Tibial nerve (tissue), 4 donors: Measurements from ENCODE around the gene PRPF19. TPM values are rescaled to one million over a fixed set of nuclear protein-coding genes. Genes with fewer than 3 reads are reported as not detected.
A peak's percentile ranks its signal among the peaks of the same experiment; 100 is the strongest.
"Not testable (repeated sequence)": the region's sequence is repeated elsewhere in the genome, so short reads cannot be mapped to it uniquely, and the experiment has no call there.

Experiments
- DNase-seq, 2 donors: peaks; one replicate each; pipeline ENCODE4 v3.0.0-alpha.2; 2019; ENCODE audit warnings: low spot score in 2 of 2
- H3K27ac ChIP-seq, 4 donors: fragments of 200-600 bp; sonication (generic) in 3 of 4; one replicate each; pipeline ENCODE4 v1.5.1; 2017 to 2019; ENCODE audit warnings: mild to moderate bottlenecking in 1 of 4
- H3K27me3 ChIP-seq, 2 donors: fragments of 200-600 bp; sonication (generic) in 1 of 2; one replicate each; pipeline versions ENCODE4 v1.5.1 to v1.6.0; 2017 to 2019
- H3K36me3 ChIP-seq, 3 donors: fragments of 200-600 bp; sonication (generic); one replicate each; pipeline ENCODE4 v1.5.1; 2018 to 2019
- H3K4me1 ChIP-seq, 4 donors: fragments of 200-600 bp; sonication (generic) in 3 of 4; one replicate each; pipeline ENCODE4 v1.5.1; 2017 to 2019
- H3K4me3 ChIP-seq, 4 donors: fragments of 200-600 bp; sonication (generic) in 3 of 4; one replicate each; pipeline ENCODE4 v1.5.1; 2017 to 2019; ENCODE audit warnings: mild to moderate bottlenecking in 1 of 4, moderate library complexity in 1 of 4
- H3K9me3 ChIP-seq, 4 donors: fragments of 200-600 bp; sonication (generic) in 3 of 4; one replicate each; pipeline ENCODE4 v1.5.1; 2017 to 2019
- EP300 ChIP-seq, 2 donors: sonication (generic); formaldehyde crosslinking; IDR thresholded peaks; one replicate each; pipeline ENCODE4 v1.6.1; 2017; ENCODE audit warnings: antibody characterized with exemption in 2 of 2, mild to moderate bottlenecking in 1 of 2
- POLR2A ChIP-seq, 2 donors: fragments of 450-650 bp; IDR thresholded peaks; one replicate each; pipeline ENCODE4 v1.6.1; 2017; ENCODE audit warnings: antibody characterized with exemption in 2 of 2, mild to moderate bottlenecking in 2 of 2, moderate library complexity in 2 of 2
- WGBS, 2 donors: methylation state at CpG; one replicate each; pipeline ENCODE4 v1.1.5; 2018; 5-methylcytosine and 5-hydroxymethylcytosine counted together
- total RNA-seq, 4 donors: library from RNA; depleted of rRNA; stranded (reverse); fragments of >200 nt; gene quantifications; one replicate each; pipeline ENCODE4 v1.1.0, GENCODE V29; 2016
- TF ChIP-seq, protein P1 (sequence below), 5 experiments: fragments of 200-600 bp in 3 of 5; fragments of 450-650 bp in 2 of 5; sonication (generic) in 3 of 5; IDR thresholded peaks; one replicate each; pipeline ENCODE4 v1.5.1; 2016 to 2019; ENCODE audit warnings: antibody characterized with exemption in 5 of 5, mild to moderate bottlenecking in 3 of 5, moderate library complexity in 2 of 5

Gene PRPF19
- total RNA-seq, 4 donors from 2014 or later = 49.6 to 92.0 (median 55.5) TPM

DNA sequence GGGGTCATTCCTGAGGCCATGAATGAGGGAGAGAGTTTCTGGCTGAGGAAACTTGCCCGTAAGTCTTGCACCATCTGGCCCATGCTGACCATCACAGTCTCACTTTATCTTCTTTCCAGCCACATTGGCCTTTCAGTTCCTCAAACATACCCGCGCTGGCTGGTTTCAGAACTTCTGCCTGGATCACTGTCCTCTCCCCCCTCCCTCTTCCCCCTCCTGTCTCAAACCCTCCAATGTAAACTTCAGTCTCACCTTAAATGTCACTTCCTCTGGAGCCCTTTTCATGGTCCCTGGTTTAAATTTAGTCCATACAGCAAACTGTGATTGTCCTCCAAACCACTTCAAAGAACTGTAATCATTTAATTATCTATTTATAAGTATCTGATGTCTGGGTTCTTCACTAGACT, 3.9 kb upstream of the PRPF19 start:
- DNase-seq = no peak
- no peak overlapping the region for H3K27ac ChIP-seq
- no peaks in the 10 kb centered on the region for H3K9me3 ChIP-seq
- TF ChIP-seq POLR2A (IDR thresholded peaks at IDR 0.05) (no peak), EP300 (IDR thresholded peaks at IDR 0.05) (peak in 1 of 2 donors; percentile 16)
- TF ChIP-seq, protein P1, sequence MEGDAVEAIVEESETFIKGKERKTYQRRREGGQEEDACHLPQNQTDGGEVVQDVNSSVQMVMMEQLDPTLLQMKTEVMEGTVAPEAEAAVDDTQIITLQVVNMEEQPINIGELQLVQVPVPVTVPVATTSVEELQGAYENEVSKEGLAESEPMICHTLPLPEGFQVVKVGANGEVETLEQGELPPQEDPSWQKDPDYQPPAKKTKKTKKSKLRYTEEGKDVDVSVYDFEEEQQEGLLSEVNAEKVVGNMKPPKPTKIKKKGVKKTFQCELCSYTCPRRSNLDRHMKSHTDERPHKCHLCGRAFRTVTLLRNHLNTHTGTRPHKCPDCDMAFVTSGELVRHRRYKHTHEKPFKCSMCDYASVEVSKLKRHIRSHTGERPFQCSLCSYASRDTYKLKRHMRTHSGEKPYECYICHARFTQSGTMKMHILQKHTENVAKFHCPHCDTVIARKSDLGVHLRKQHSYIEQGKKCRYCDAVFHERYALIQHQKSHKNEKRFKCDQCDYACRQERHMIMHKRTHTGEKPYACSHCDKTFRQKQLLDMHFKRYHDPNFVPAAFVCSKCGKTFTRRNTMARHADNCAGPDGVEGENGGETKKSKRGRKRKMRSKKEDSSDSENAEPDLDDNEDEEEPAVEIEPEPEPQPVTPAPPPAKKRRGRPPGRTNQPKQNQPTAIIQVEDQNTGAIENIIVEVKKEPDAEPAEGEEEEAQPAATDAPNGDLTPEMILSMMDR (IDR thresholded peaks at IDR 0.05) = no peak
- H3K36me3 ChIP-seq = no peaks in the 10 kb centered on the region
- no peaks in the 10 kb centered on the region for H3K27me3 ChIP-seq
- no peak overlapping the region for H3K4me3 ChIP-seq
- WGBS, 2 donors = 62 to 70% methylated on average over 3 of the region's 3 CpGs
- peaks cover 0 to 34% (median 17%) of the 10 kb centered on the region in 4 donors for H3K4me1 ChIP-seq

DNA sequence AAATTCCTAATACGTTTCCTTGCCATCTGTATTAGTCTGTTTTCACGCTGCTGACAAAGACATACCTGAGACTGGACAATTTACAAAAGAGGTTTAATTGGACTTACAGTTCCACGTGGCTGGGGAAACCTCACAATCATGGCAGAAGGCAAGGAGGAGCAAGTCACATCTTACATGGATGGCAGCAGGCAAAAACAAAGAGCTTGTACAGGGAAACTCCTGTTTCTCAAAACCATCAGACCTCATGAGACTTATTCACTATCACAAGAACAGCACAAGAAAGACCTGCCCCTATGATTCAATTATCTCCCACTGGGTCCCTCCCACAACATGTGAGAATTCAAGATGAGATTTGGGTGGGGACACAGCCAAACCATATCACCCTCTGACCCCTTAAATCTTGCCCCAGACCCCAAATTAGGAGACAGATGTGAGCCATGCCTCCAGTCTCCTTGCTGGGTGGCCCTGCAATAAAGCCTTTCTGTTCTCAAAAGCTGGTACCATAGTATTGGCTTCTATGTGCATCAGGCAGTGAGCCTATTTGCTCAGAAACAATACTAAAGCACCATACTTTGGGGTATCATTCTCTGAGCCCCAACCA, 3.4 kb upstream of the PRPF19 start:
- peaks cover 4 to 34% (median 22%) of the 10 kb centered on the region in 4 donors for H3K4me1 ChIP-seq
- DNase-seq, H3K9me3 ChIP-seq, H3K4me3 ChIP-seq, H3K27me3 ChIP-seq, H3K36me3 ChIP-seq: not testable (repeated sequence)
- 69 to 76% methylated on average over 3 of the region's 3 CpGs for WGBS, 2 donors
- peak overlapping the region in 1 of 4 donors; percentile 28 for H3K27ac ChIP-seq

DNA sequence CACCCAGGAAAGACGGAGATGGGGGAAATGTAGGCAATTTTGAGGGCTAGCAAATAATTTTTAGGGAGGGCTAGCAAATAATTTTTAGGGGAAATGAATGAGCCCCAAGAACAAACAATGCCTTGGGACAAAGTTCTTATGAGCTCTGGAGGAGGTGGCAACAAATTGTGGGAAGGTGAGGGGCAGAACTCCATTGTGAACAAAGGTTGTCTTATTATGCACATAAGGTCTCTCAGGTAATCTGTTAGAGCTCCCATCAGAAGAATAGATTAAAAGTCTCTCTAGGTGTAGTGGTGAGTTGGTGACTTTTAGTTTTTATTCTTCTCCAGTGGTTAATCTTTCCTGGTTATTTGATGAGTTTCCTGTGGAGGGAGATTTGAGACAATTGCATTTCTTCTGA, 2.4 kb upstream of the PRPF19 start:
- Histone ChIP-seq H3K27me3 (no peaks in the 10 kb centered on the region), H3K9me3 (no peaks in the 10 kb centered on the region), H3K4me3 (no peak overlapping the region), H3K36me3 (peaks cover 0 to 3% (median 0%) of the 10 kb centered on the region in 3 donors), H3K27ac (no peak overlapping the region), H3K4me1 (peaks cover 6 to 44% (median 28%) of the 10 kb centered on the region in 4 donors)
- DNase-seq = no peak
- 39 to 56% methylated on average over 1 of the region's 1 CpG for WGBS, 2 donors
- TF ChIP-seq EP300 (IDR thresholded peaks at IDR 0.05) = no peak
- TF ChIP-seq, protein P1 (IDR thresholded peaks at IDR 0.05) = no peak

DNA sequence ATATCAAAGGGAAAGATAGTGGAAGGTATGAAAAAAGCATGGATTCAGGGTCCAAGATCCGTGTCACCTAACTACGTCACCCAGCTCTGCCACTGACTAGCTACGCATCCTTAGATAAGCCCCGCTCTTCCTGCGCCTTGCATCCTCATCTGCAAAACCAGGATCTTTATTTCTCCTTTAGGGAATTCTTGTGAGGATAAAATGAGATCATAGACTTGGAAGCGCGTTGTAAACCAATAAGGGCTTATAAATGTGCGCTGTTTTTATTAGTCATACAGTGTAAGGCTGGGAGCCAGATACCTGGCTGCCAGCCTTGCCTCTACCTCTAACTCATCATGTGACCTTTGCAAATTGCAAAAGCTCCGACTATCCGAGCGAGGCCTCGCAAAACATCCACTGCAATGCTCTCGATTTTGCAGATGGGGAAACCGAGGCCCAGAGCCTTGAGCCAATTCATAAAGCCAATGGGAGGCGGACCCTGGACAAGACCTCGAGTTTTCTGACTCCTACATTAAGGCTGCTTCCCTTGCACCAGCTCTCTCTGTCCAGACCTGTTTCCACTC, 753 bp downstream of the PRPF19 start:
- H3K4me3 ChIP-seq = peak overlapping the region; percentile 82 to 94 (median 90)
- H3K27ac ChIP-seq = peak overlapping the region; percentile 70 to 94 (median 93)
- 9% methylated on average over 15 to 16 of the region's 16 CpGs for WGBS, 2 donors
- no peaks in the 10 kb centered on the region for H3K9me3 ChIP-seq
- no peaks in the 10 kb centered on the region for H3K27me3 ChIP-seq
- no peak for DNase-seq
- H3K36me3 ChIP-seq = peaks cover 0 to 34% (median 8%) of the 10 kb centered on the region in 3 donors
- TF ChIP-seq, protein P1 (IDR thresholded peaks at IDR 0.05) = no peak
- TF ChIP-seq POLR2A (IDR thresholded peaks at IDR 0.05) = no peak
- no peak for TF ChIP-seq EP300 (IDR thresholded peaks at IDR 0.05)
- peaks cover 6 to 39% (median 20%) of the 10 kb centered on the region in 4 donors for H3K4me1 ChIP-seq

DNA sequence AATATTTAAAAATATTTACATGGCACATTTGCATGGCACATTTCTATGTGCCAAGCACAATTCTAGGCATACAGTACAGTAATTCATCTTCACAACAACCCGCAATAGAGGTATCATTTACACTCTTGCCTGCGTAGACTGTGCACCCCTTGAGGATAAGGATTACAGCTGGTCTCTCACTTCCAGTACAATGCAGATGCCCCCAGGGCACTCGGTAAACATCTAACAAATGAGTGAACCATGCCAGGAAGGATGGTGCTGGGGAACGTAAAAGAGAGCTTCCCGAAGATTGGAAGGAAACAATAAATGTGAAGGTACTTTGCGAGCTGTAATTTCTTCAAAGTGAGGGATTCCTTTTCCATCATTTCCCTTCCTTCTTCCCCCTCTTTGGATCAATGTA, 1.3 kb downstream of the PRPF19 start:
- Histone ChIP-seq H3K27ac (peak overlapping the region in 2 of 4 donors; percentile 92 to 94), H3K4me1 (peaks cover 6 to 39% (median 20%) of the 10 kb centered on the region in 4 donors), H3K27me3 (no peaks in the 10 kb centered on the region), H3K4me3 (peak overlapping the region in 2 of 4 donors; percentile 82 to 93), H3K9me3 (no peaks in the 10 kb centered on the region), H3K36me3 (peaks cover 0 to 40% (median 8%) of the 10 kb centered on the region in 3 donors)
- TF ChIP-seq EP300 (IDR thresholded peaks at IDR 0.05) (no peak), POLR2A (IDR thresholded peaks at IDR 0.05) (no peak)
- TF ChIP-seq, protein P1 (IDR thresholded peaks at IDR 0.05) = no peak
- no peak for DNase-seq
- WGBS, 2 donors = 39 to 43% methylated on average over 6 of the region's 6 CpGs
